Fibroblast of the conjunctiva (primary cell): ENCODE measurements around the gene ACP5.
"Not testable (repeated sequence)": the region's sequence is repeated elsewhere in the genome, so short reads cannot be mapped to it uniquely, and the experiment has no call there.

Experiments used
- DNase-seq: peaks from one replicate; pipeline ENCODE4 v3.0.0-alpha.2; 2010; ENCODE audit warnings: low read depth

Gene ACP5

GRCh38 chr19:11578258-11579142 lies 1.1 kb upstream of the ACP5 start:
- no peak for DNase-seq

- no peak for DNase-seq
Observed at GRCh38 chr19:11576227-11576626, 1.2 kb downstream of the ACP5 start.

GRCh38 chr19:11574689-11575088 lies 2.8 kb downstream of the ACP5 start:
- no peak for DNase-seq

- DNase-seq: not testable (repeated sequence)
Observed at GRCh38 chr19:11573763-11574162, 3.7 kb downstream of the ACP5 start.

GRCh38 chr19:11573354-11573753 lies 4.1 kb downstream of the ACP5 start:
- not testable (repeated sequence) for DNase-seq

GRCh38 chr19:11570039-11570462 lies 7.4 kb downstream of the ACP5 start:
- no peak for DNase-seq

- no peak for DNase-seq
Observed at GRCh38 chr19:11566164-11566563, 11.3 kb downstream of the ACP5 start.

- DNase-seq: not testable (repeated sequence)
Observed at GRCh38 chr19:11565649-11565980, 11.8 kb downstream of the ACP5 start.

GRCh38 chr19:11564082-11564807 lies 13.2 kb downstream of the ACP5 start:
- not testable (repeated sequence) for DNase-seq

GRCh38 chr19:11563532-11563931 lies 13.9 kb downstream of the ACP5 start:
- no peak for DNase-seq

- DNase-seq: peak; percentile 65
Observed at GRCh38 chr19:11560404-11561051, 16.9 kb downstream of the ACP5 start.

- peak; percentile 97 for DNase-seq
Observed at GRCh38 chr19:11558881-11559828, 18.3 kb downstream of the ACP5 start, which contains the start of gene ELOF1. TSS of gene ELOF1 (minus strand) at chr19:11559230. CDS start at chr19:11554347, 4,883 bp downstream.

GRCh38 chr19:11556634-11557420 lies 20.6 kb downstream of the ACP5 start:
- no peak for DNase-seq

GRCh38 chr19:11555246-11555645 lies 22.2 kb downstream of the ACP5 start:
- DNase-seq: no peak

- DNase-seq: no peak
Observed at GRCh38 chr19:11554160-11554559, 23.3 kb downstream of the ACP5 start.

- DNase-seq: no peak
Observed at GRCh38 chr19:11552666-11553372, 24.6 kb downstream of the ACP5 start.

GRCh38 chr19:11551603-11552235 lies 25.7 kb downstream of the ACP5 start:
- no peak for DNase-seq

GRCh38 chr19:11550265-11550664 lies 27.2 kb downstream of the ACP5 start:
- DNase-seq: no peak

GRCh38 chr19:11549386-11549953 lies 28.0 kb downstream of the ACP5 start:
- DNase-seq: no peak
